Activated CD8-positive, alpha-beta memory T cell treated with anti-CD3 and anti-CD28 coated beads, Interleukin-2, amount 10 ng/mL, durations not matched to agents 7 days and 5 days (primary cell): ENCODE measurements around the gene RERE. TPM values are rescaled to one million over a fixed set of nuclear protein-coding genes. Genes with fewer than 3 reads are reported as not detected.
"Not testable (repeated sequence)": the region's sequence is repeated elsewhere in the genome, so short reads cannot be mapped to it uniquely, and the experiment has no call there.

Experiments
- ATAC-seq: fragments of 150-1000 bp; cut with Tn5 transposase; one replicate; pipeline ENCODE4 v1.10.0; 2021; ENCODE audit warnings: moderate library complexity
- CTCF ChIA-PET: fragments of 350-600 bp; sonication (Branson Sonifier 250); formaldehyde crosslinking; loops from one replicate; lab custom pipeline; 2021; ENCODE audit warnings: antibody characterized with exemption; lab: Charles Lee
- DNase-seq: peaks from one replicate; pipeline ENCODE4 v3.0.0-alpha.2; 2020
- H3K27ac Mint-ChIP-seq: one replicate; pipeline ENCODE4 v1.8.0; 2021; ENCODE audit warnings: mild to moderate bottlenecking, mixed read lengths
- H3K27me3 Mint-ChIP-seq: one replicate; pipeline ENCODE4 v1.8.0; 2021; ENCODE audit warnings: mixed read lengths
- H3K36me3 Mint-ChIP-seq: one replicate; pipeline ENCODE4 v1.8.0; 2021; ENCODE audit warnings: mild to moderate bottlenecking, mixed read lengths
- H3K4me1 Mint-ChIP-seq: one replicate; pipeline ENCODE4 v1.8.0; 2021; ENCODE audit warnings: mixed read lengths
- H3K4me3 Mint-ChIP-seq: one replicate; pipeline ENCODE4 v1.8.0; 2021; ENCODE audit warnings: mild to moderate bottlenecking, moderate library complexity, mixed read lengths
- H3K9me3 Mint-ChIP-seq: one replicate; pipeline ENCODE4 v1.8.0; 2022; ENCODE audit warnings: low read depth, mixed read lengths
- total RNA-seq, 2 experiments: library from RNA; stranded (reverse); gene quantifications; one replicate each; pipeline ENCODE4 v1.2.3, GENCODE V29; 2021

Gene RERE
- total RNA-seq, 2 experiments from 2014 or later, result 38.3 TPM

- H3K27ac Mint-ChIP-seq, H3K36me3 Mint-ChIP-seq, H3K4me3 Mint-ChIP-seq, ATAC-seq, H3K27me3 Mint-ChIP-seq, H3K9me3 Mint-ChIP-seq, DNase-seq: not testable (repeated sequence)
- CTCF ChIA-PET, result interaction anchor here (1.0 kb wide), 1 partner anchor 346 kb away, joined by 3 read pairs; no protein-coding TSS in a partner anchor
- peaks cover 24% of the 10 kb centered on the region for H3K4me1 Mint-ChIP-seq
These were observed 437.1 kb downstream of the RERE start for GRCh38 chr1:8380310-8380709.

GRCh38 chr1:8379513-8380186 is 437.8 kb downstream of the RERE start:
- CTCF ChIA-PET, result interaction anchor here (1.0 kb wide), 1 partner anchor 347 kb away, joined by 3 read pairs; no protein-coding TSS in a partner anchor
- DNase-seq (no peak), ATAC-seq (no peak)
- peaks cover 27% of the 10 kb centered on the region for H3K4me1 Mint-ChIP-seq
- peaks cover 3% of the 10 kb centered on the region for H3K36me3 Mint-ChIP-seq
- H3K27me3 Mint-ChIP-seq, result no peaks in the 10 kb centered on the region
- H3K4me3 Mint-ChIP-seq, result no peak overlapping the region
- no peak overlapping the region for H3K27ac Mint-ChIP-seq
- H3K9me3 Mint-ChIP-seq, result no peaks in the 10 kb centered on the region

GRCh38 chr1:8378981-8379470 is 438.4 kb downstream of the RERE start:
- no peak overlapping the region for H3K27ac Mint-ChIP-seq
- H3K27me3 Mint-ChIP-seq, result no peaks in the 10 kb centered on the region
- peaks cover 3% of the 10 kb centered on the region for H3K36me3 Mint-ChIP-seq
- no peak overlapping the region for H3K4me3 Mint-ChIP-seq
- H3K9me3 Mint-ChIP-seq, result no peaks in the 10 kb centered on the region
- ATAC-seq (no peak), DNase-seq (no peak)
- H3K4me1 Mint-ChIP-seq, result peaks cover 24% of the 10 kb centered on the region
- CTCF ChIA-PET, result no interaction called here

- Mint-ChIP-seq H3K4me3 (no peak overlapping the region), H3K4me1 (peaks cover 19% of the 10 kb centered on the region), H3K27ac (no peak overlapping the region), H3K27me3 (no peaks in the 10 kb centered on the region), H3K36me3 (peaks cover 3% of the 10 kb centered on the region), H3K9me3 (no peaks in the 10 kb centered on the region)
- DNase-seq (no peak), ATAC-seq (no peak)
- CTCF ChIA-PET, result interaction anchor here (1.5 kb wide), 1 partner anchor 9 kb away, joined by 5 read pairs; no protein-coding TSS in a partner anchor
These were observed 439.3 kb downstream of the RERE start for GRCh38 chr1:8378178-8378577.

GRCh38 chr1:8377271-8377981 is 440.0 kb downstream of the RERE start:
- Mint-ChIP-seq H3K9me3 (no peaks in the 10 kb centered on the region), H3K36me3 (no peaks in the 10 kb centered on the region), H3K27me3 (no peaks in the 10 kb centered on the region), H3K4me1 (peaks cover 13% of the 10 kb centered on the region), H3K4me3 (no peak overlapping the region), H3K27ac (no peak overlapping the region)
- DNase-seq, result no peak
- CTCF ChIA-PET, result interaction anchor here (1.5 kb wide), 1 partner anchor 10 kb away, joined by 5 read pairs; no protein-coding TSS in a partner anchor
- no peak for ATAC-seq

- H3K4me1 Mint-ChIP-seq, result peaks cover 7% of the 10 kb centered on the region
- DNase-seq (no peak), ATAC-seq (no peak)
- H3K27ac Mint-ChIP-seq, result no peak overlapping the region
- no peaks in the 10 kb centered on the region for H3K9me3 Mint-ChIP-seq
- CTCF ChIA-PET, result no interaction called here
- H3K4me3 Mint-ChIP-seq, result no peak overlapping the region
- H3K36me3 Mint-ChIP-seq, result no peaks in the 10 kb centered on the region
- H3K27me3 Mint-ChIP-seq, result no peaks in the 10 kb centered on the region
These were observed 441.0 kb downstream of the RERE start for GRCh38 chr1:8376358-8376840.

GRCh38 chr1:8374812-8375211 is 442.6 kb downstream of the RERE start:
- ATAC-seq (no peak), DNase-seq (no peak)
- Mint-ChIP-seq H3K4me1 (peaks cover 4% of the 10 kb centered on the region), H3K36me3 (no peaks in the 10 kb centered on the region), H3K9me3 (no peaks in the 10 kb centered on the region), H3K27ac (no peak overlapping the region), H3K4me3 (no peak overlapping the region), H3K27me3 (no peaks in the 10 kb centered on the region)
- CTCF ChIA-PET, result no interaction called here

GRCh38 chr1:8374356-8374755 is 443.1 kb downstream of the RERE start:
- CTCF ChIA-PET, result no interaction called here
- no peaks in the 10 kb centered on the region for H3K27me3 Mint-ChIP-seq
- DNase-seq (no peak), ATAC-seq (no peak)
- peaks cover 7% of the 10 kb centered on the region for H3K4me1 Mint-ChIP-seq
- H3K36me3 Mint-ChIP-seq, result no peaks in the 10 kb centered on the region
- no peaks in the 10 kb centered on the region for H3K9me3 Mint-ChIP-seq
- no peak overlapping the region for H3K27ac Mint-ChIP-seq
- H3K4me3 Mint-ChIP-seq, result no peak overlapping the region

GRCh38 chr1:8373581-8374241 is 443.7 kb downstream of the RERE start:
- H3K27me3 Mint-ChIP-seq, result no peaks in the 10 kb centered on the region
- peaks cover 5% of the 10 kb centered on the region for H3K4me1 Mint-ChIP-seq
- no peak for ATAC-seq
- no peaks in the 10 kb centered on the region for H3K9me3 Mint-ChIP-seq
- CTCF ChIA-PET, result no interaction called here
- H3K4me3 Mint-ChIP-seq, result no peak overlapping the region
- no peak for DNase-seq
- H3K27ac Mint-ChIP-seq, result no peak overlapping the region
- H3K36me3 Mint-ChIP-seq, result no peaks in the 10 kb centered on the region

GRCh38 chr1:8373125-8373524 is 444.3 kb downstream of the RERE start:
- Mint-ChIP-seq H3K27me3 (no peaks in the 10 kb centered on the region), H3K36me3 (no peaks in the 10 kb centered on the region), H3K9me3 (no peaks in the 10 kb centered on the region), H3K4me1 (peaks cover 5% of the 10 kb centered on the region), H3K4me3 (no peak overlapping the region), H3K27ac (no peak overlapping the region)
- ATAC-seq (no peak), DNase-seq (no peak)
- CTCF ChIA-PET, result no interaction called here

- H3K36me3 Mint-ChIP-seq, result no peaks in the 10 kb centered on the region
- CTCF ChIA-PET, result no interaction called here
- ATAC-seq (no peak), DNase-seq (no peak)
- no peaks in the 10 kb centered on the region for H3K9me3 Mint-ChIP-seq
- no peaks in the 10 kb centered on the region for H3K27me3 Mint-ChIP-seq
- no peak overlapping the region for H3K4me3 Mint-ChIP-seq
- peaks cover 5% of the 10 kb centered on the region for H3K4me1 Mint-ChIP-seq
- no peak overlapping the region for H3K27ac Mint-ChIP-seq
These were observed 446.0 kb downstream of the RERE start for GRCh38 chr1:8371372-8371991.

- Mint-ChIP-seq H3K27ac (no peak overlapping the region), H3K36me3 (no peaks in the 10 kb centered on the region), H3K4me3 (no peak overlapping the region), H3K27me3 (no peaks in the 10 kb centered on the region), H3K9me3 (no peaks in the 10 kb centered on the region), H3K4me1 (peaks cover 5% of the 10 kb centered on the region)
- no peak for DNase-seq
- CTCF ChIA-PET, result interaction anchor here (0.6 to 0.9 kb wide), 2 partner anchors 11 to 354 kb away, joined by 3 read pairs; no protein-coding TSS in a partner anchor
- ATAC-seq, result no peak
These were observed 446.5 kb downstream of the RERE start for GRCh38 chr1:8370905-8371315.
